ENCODE results near the gene WNT1. TPM values are rescaled to one million over a fixed set of nuclear protein-coding genes. Genes with fewer than 3 reads are reported as not detected.

WNT1 gene
- total and polyA plus RNA-seq, 9 of the 15 experiments (the other 6 are each of a cell fraction or from before 2014, with no cell fraction given), result not detected

DNA sequence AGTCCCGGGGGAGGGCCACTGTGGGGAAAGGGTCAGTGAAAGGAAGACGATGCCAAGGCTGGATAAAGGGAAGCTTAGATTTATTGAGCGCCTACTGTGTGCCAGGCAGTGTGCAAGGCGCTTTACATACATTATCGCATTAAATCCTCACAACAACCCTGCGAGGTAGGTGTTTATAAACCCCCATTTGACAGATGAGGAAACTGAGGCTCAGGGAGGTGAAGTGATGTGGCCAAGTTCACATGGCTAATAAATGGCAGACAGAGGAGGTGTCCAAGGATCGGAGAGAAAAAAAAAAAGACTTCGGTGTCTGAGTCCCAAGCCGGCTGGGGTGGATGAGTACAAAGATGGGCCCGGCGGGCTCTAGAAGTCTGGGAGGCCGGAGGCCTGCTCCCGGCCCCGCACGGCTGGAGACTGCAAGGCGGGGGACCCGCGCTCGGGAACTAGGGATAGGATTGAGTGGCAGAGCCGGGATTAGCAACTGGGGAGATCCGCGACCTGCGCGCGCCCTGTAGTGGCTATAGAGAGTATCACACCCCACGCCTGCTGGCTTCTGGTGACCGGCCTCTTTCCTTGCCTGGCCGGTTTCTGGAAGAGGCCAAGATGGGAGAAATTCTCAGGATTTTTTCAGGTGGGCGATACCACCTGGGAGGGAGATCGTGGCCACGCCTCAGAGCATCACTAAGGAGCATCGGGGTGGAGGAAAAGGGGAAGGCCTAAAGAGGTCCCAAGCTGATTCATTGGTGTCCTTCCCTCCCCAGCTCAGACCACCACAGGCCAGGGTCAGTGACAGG is 17.2 kb downstream of the WNT1 start (continued):
- TF ChIP-seq, protein P1, sequence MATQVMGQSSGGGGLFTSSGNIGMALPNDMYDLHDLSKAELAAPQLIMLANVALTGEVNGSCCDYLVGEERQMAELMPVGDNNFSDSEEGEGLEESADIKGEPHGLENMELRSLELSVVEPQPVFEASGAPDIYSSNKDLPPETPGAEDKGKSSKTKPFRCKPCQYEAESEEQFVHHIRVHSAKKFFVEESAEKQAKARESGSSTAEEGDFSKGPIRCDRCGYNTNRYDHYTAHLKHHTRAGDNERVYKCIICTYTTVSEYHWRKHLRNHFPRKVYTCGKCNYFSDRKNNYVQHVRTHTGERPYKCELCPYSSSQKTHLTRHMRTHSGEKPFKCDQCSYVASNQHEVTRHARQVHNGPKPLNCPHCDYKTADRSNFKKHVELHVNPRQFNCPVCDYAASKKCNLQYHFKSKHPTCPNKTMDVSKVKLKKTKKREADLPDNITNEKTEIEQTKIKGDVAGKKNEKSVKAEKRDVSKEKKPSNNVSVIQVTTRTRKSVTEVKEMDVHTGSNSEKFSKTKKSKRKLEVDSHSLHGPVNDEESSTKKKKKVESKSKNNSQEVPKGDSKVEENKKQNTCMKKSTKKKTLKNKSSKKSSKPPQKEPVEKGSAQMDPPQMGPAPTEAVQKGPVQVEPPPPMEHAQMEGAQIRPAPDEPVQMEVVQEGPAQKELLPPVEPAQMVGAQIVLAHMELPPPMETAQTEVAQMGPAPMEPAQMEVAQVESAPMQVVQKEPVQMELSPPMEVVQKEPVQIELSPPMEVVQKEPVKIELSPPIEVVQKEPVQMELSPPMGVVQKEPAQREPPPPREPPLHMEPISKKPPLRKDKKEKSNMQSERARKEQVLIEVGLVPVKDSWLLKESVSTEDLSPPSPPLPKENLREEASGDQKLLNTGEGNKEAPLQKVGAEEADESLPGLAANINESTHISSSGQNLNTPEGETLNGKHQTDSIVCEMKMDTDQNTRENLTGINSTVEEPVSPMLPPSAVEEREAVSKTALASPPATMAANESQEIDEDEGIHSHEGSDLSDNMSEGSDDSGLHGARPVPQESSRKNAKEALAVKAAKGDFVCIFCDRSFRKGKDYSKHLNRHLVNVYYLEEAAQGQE (IDR thresholded peaks at IDR 0.05; ENCODE audit: borderline replicate concordance), result peak; percentile 40; the same call in 1 of the 2 replicates
- TF ChIP-seq, protein P1 (CRISPR knock-in tag; IDR thresholded peaks at IDR 0.05; ENCODE audit: low read depth), result no peak
- TF ChIP-seq RBM17 (IDR thresholded peaks at IDR 0.05; ENCODE audit: borderline replicate concordance, low read depth, low read length) (no peak), RBBP5 (IDR thresholded peaks at IDR 0.05; ENCODE audit: borderline replicate concordance, insufficient read depth, low read length, poor library complexity, severe bottlenecking) (peak; percentile 20), ADNP (tag; IDR thresholded peaks at IDR 0.05) (no peak), ZNF140 (CRISPR knock-in tag; IDR thresholded peaks at IDR 0.05) (no peak), ZNF384 (IDR thresholded peaks at IDR 0.05; ENCODE audit: low read depth, low read length) (0 out of 2 replicates have a peak, but pooled peaks have one; percentile 55), HMG20A (CRISPR knock-in tag; conservative IDR thresholded peaks at IDR 0.05) (no peak), ZKSCAN3 (CRISPR knock-in tag; IDR thresholded peaks at IDR 0.05) (no peak), RBM25 (IDR thresholded peaks at IDR 0.05; ENCODE audit: low read depth, low read length, severe bottlenecking) (peak; percentile 14), ZNF134 (CRISPR knock-in tag; conservative IDR thresholded peaks at IDR 0.05) (no peak), RBFOX2 (IDR thresholded peaks at IDR 0.05; ENCODE audit: low read depth, low read length) (no peak), BCOR (IDR thresholded peaks at IDR 0.05) (peak; percentile 40; the same call in 1 of the 2 replicates)
- TF ChIP-seq, protein P2, sequence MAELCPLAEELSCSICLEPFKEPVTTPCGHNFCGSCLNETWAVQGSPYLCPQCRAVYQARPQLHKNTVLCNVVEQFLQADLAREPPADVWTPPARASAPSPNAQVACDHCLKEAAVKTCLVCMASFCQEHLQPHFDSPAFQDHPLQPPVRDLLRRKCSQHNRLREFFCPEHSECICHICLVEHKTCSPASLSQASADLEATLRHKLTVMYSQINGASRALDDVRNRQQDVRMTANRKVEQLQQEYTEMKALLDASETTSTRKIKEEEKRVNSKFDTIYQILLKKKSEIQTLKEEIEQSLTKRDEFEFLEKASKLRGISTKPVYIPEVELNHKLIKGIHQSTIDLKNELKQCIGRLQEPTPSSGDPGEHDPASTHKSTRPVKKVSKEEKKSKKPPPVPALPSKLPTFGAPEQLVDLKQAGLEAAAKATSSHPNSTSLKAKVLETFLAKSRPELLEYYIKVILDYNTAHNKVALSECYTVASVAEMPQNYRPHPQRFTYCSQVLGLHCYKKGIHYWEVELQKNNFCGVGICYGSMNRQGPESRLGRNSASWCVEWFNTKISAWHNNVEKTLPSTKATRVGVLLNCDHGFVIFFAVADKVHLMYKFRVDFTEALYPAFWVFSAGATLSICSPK (IDR thresholded peaks at IDR 0.05; ENCODE audit: borderline replicate concordance), result no peak

Measured in K562 (cell line).